ENCODE measurements around the gene USP17L19. TPM values are rescaled to one million over a fixed set of nuclear protein-coding genes. Genes with fewer than 3 reads are reported as not detected.
"Not testable (repeated sequence)": the region's sequence is repeated elsewhere in the genome, so short reads cannot be mapped to it uniquely, and the experiment has no call there.

USP17L19 gene
- not detected in 2 replicates for total RNA-seq (2014; rRNA removed; shearing (Covaris generic))
- polyA plus RNA-seq (2016; fragmentation: Nextera tagmentation; extraction: Ambion mirVana) = not detected in 2 replicates
- long read RNA-seq = 0 reads

- not testable (repeated sequence) for H3K9me2 ChIP-seq (ENCODE audit: insufficient read depth); H3K4me1 ChIP-seq (ENCODE audit: insufficient read depth); H3K4me3 Mint-ChIP-seq; DNase-seq (ENCODE audit: low spot score); H3K36me3 ChIP-seq (ENCODE audit: insufficient read depth); H3K79me2 ChIP-seq (replicated peaks; ENCODE audit: insufficient read depth); H3F3A ChIP-seq (replicated peaks; ENCODE audit: low read depth); H3K4me1 Mint-ChIP-seq; H4K20me1 ChIP-seq (replicated peaks; ENCODE audit: insufficient read depth); H3K27me3 ChIP-seq (ENCODE audit: insufficient read depth); H3K9me3 Mint-ChIP-seq; H3K27me3 Mint-ChIP-seq (ENCODE audit: insufficient read depth, low read depth, poor library complexity); H3K4me3 ChIP-seq; H3K27ac ChIP-seq (ENCODE audit: low read depth); H3K27ac Mint-ChIP-seq; H2AFZ ChIP-seq; H3K36me3 Mint-ChIP-seq (ENCODE audit: low read depth); H3K4me2 ChIP-seq; ATAC-seq
Observed at GRCh38 chr4:9253078-9253477, at the start of gene USP17L19. USP17L19 (plus strand) TSS chr4:9253378; CDS start chr4:9253378, 0 bp downstream.

- H3K27me3 Mint-ChIP-seq (ENCODE audit: insufficient read depth, low read depth, poor library complexity); ATAC-seq; H3K4me3 ChIP-seq; DNase-seq (ENCODE audit: low spot score); H3K4me3 Mint-ChIP-seq; H3K9me3 Mint-ChIP-seq; H3F3A ChIP-seq (replicated peaks; ENCODE audit: low read depth); H3K4me1 Mint-ChIP-seq; H3K27me3 ChIP-seq (ENCODE audit: insufficient read depth); H3K79me2 ChIP-seq (replicated peaks; ENCODE audit: insufficient read depth); H3K27ac ChIP-seq (ENCODE audit: low read depth); H3K36me3 Mint-ChIP-seq (ENCODE audit: low read depth); H2AFZ ChIP-seq; H3K36me3 ChIP-seq (ENCODE audit: insufficient read depth); H3K4me1 ChIP-seq (ENCODE audit: insufficient read depth); H3K9me2 ChIP-seq (ENCODE audit: insufficient read depth); H4K20me1 ChIP-seq (replicated peaks; ENCODE audit: insufficient read depth); H3K4me2 ChIP-seq; H3K27ac Mint-ChIP-seq: not testable (repeated sequence)
Observed at GRCh38 chr4:9210357-9210756, 42.8 kb upstream of the USP17L19 start, which contains the start of gene USP17L10. USP17L10 (plus strand) TSS chr4:9210657; CDS start chr4:9210657, 0 bp downstream.

- not testable (repeated sequence) for H3K4me3 Mint-ChIP-seq; H3K4me1 Mint-ChIP-seq; H3F3A ChIP-seq (replicated peaks; ENCODE audit: low read depth); H4K20me1 ChIP-seq (replicated peaks; ENCODE audit: insufficient read depth); H3K4me3 ChIP-seq; H3K4me2 ChIP-seq; H3K36me3 ChIP-seq (ENCODE audit: insufficient read depth); H2AFZ ChIP-seq; H3K36me3 Mint-ChIP-seq (ENCODE audit: low read depth); DNase-seq (ENCODE audit: low spot score); H3K27ac ChIP-seq (ENCODE audit: low read depth); ATAC-seq; H3K79me2 ChIP-seq (replicated peaks; ENCODE audit: insufficient read depth); H3K27ac Mint-ChIP-seq; H3K4me1 ChIP-seq (ENCODE audit: insufficient read depth); H3K27me3 Mint-ChIP-seq (ENCODE audit: insufficient read depth, low read depth, poor library complexity); H3K27me3 ChIP-seq (ENCODE audit: insufficient read depth); H3K9me3 Mint-ChIP-seq; H3K9me2 ChIP-seq (ENCODE audit: insufficient read depth)
Observed at GRCh38 chr4:9214701-9215100, 38.5 kb upstream of the USP17L19 start.

GRCh38 chr4:9215105-9215504 lies 38.1 kb upstream of the USP17L19 start, which contains the start of gene USP17L11:
USP17L11 (plus strand) TSS chr4:9215405; CDS start chr4:9215405, 0 bp downstream.
- H3K4me3 Mint-ChIP-seq; H4K20me1 ChIP-seq (replicated peaks; ENCODE audit: insufficient read depth); H3K4me2 ChIP-seq; H3K4me1 ChIP-seq (ENCODE audit: insufficient read depth); H3K27me3 Mint-ChIP-seq (ENCODE audit: insufficient read depth, low read depth, poor library complexity); H2AFZ ChIP-seq; H3F3A ChIP-seq (replicated peaks; ENCODE audit: low read depth); ATAC-seq; H3K27me3 ChIP-seq (ENCODE audit: insufficient read depth); H3K27ac ChIP-seq (ENCODE audit: low read depth); H3K27ac Mint-ChIP-seq; H3K79me2 ChIP-seq (replicated peaks; ENCODE audit: insufficient read depth); H3K4me1 Mint-ChIP-seq; H3K36me3 Mint-ChIP-seq (ENCODE audit: low read depth); H3K9me2 ChIP-seq (ENCODE audit: insufficient read depth); H3K36me3 ChIP-seq (ENCODE audit: insufficient read depth); DNase-seq (ENCODE audit: low spot score); H3K9me3 Mint-ChIP-seq; H3K4me3 ChIP-seq: not testable (repeated sequence)

GRCh38 chr4:9219852-9220251 lies 33.3 kb upstream of the USP17L19 start, which contains the start of gene USP17L12:
USP17L12 (plus strand) TSS chr4:9220152; CDS start chr4:9220152, 0 bp downstream.
- not testable (repeated sequence) for H3K4me2 ChIP-seq; H3K27ac Mint-ChIP-seq; H3F3A ChIP-seq (replicated peaks; ENCODE audit: low read depth); H3K4me1 ChIP-seq (ENCODE audit: insufficient read depth); H3K27me3 Mint-ChIP-seq (ENCODE audit: insufficient read depth, low read depth, poor library complexity); H3K79me2 ChIP-seq (replicated peaks; ENCODE audit: insufficient read depth); H3K9me2 ChIP-seq (ENCODE audit: insufficient read depth); H2AFZ ChIP-seq; DNase-seq (ENCODE audit: low spot score); H3K4me3 Mint-ChIP-seq; H3K27ac ChIP-seq (ENCODE audit: low read depth); H4K20me1 ChIP-seq (replicated peaks; ENCODE audit: insufficient read depth); H3K9me3 Mint-ChIP-seq; ATAC-seq; H3K27me3 ChIP-seq (ENCODE audit: insufficient read depth); H3K36me3 Mint-ChIP-seq (ENCODE audit: low read depth); H3K36me3 ChIP-seq (ENCODE audit: insufficient read depth); H3K4me3 ChIP-seq; H3K4me1 Mint-ChIP-seq

- ATAC-seq; H3K9me3 Mint-ChIP-seq; H3K79me2 ChIP-seq (replicated peaks; ENCODE audit: insufficient read depth); H3K4me3 ChIP-seq; H3K36me3 ChIP-seq (ENCODE audit: insufficient read depth); H3K4me1 ChIP-seq (ENCODE audit: insufficient read depth); H3K27ac Mint-ChIP-seq; H3K4me1 Mint-ChIP-seq; H4K20me1 ChIP-seq (replicated peaks; ENCODE audit: insufficient read depth); DNase-seq (ENCODE audit: low spot score); H2AFZ ChIP-seq; H3F3A ChIP-seq (replicated peaks; ENCODE audit: low read depth); H3K9me2 ChIP-seq (ENCODE audit: insufficient read depth); H3K4me2 ChIP-seq; H3K36me3 Mint-ChIP-seq (ENCODE audit: low read depth); H3K4me3 Mint-ChIP-seq; H3K27ac ChIP-seq (ENCODE audit: low read depth); H3K27me3 Mint-ChIP-seq (ENCODE audit: insufficient read depth, low read depth, poor library complexity); H3K27me3 ChIP-seq (ENCODE audit: insufficient read depth): not testable (repeated sequence)
Observed at GRCh38 chr4:9224596-9224995, 28.6 kb upstream of the USP17L19 start, which contains the start of gene USP17L13. USP17L13 (plus strand) TSS chr4:9224896; CDS start chr4:9224896, 0 bp downstream.

Data from GM23338 (cell line).